ENCODE results near the gene SUSD3. TPM values are rescaled to one million over a fixed set of nuclear protein-coding genes. Genes with fewer than 3 reads are reported as not detected.

Gene SUSD3
- total RNA-seq, 1 experiment from 2014 or later, result 9.0 TPM

GRCh38 chr9:93076101-93076791 is 17.7 kb downstream of the SUSD3 start:
- no peak overlapping the region for H3K14ac ChIP-seq (ENCODE audit: insufficient read depth, low read length)
- Mint-ChIP-seq H3K4me1 (no peaks in the 10 kb centered on the region), H3K27ac (no peak overlapping the region), H3K36me3 (ENCODE audit: insufficient read depth in 1 of 3, low read depth in 3 of 3) (peaks cover 0 to 2% (median 0%) of the 10 kb centered on the region in 3 experiments; a peak in 2 of 7 replicates), H3K9me3 (no peaks in the 10 kb centered on the region), H3K27me3 (ENCODE audit: low read depth) (no peaks in the 10 kb centered on the region), H3K4me3 (no peak overlapping the region)
- no peak for DNase-seq
- H3K23me2 ChIP-seq (ENCODE audit: insufficient read length, low read depth, low read length, poor library complexity, severe bottlenecking), result no peaks in the 10 kb centered on the region
- no peak overlapping the region for H2BK120ac ChIP-seq (ENCODE audit: low read depth, low read length, poor library complexity, severe bottlenecking)
- H3K4me2 ChIP-seq (ENCODE audit: insufficient read depth, insufficient read length, low read length), result no peak overlapping the region
- TF ChIP-seq CTCF (conservative IDR thresholded peaks at IDR 0.05), result no peak
- no peaks in the 10 kb centered on the region for H4K20me1 ChIP-seq (ENCODE audit: control insufficient read depth, insufficient read depth, insufficient read length)
- no peaks in the 10 kb centered on the region for H3K9me3 ChIP-seq (ENCODE audit: control insufficient read depth, low read depth, low read length)
- no peak overlapping the region for H3K56ac ChIP-seq (ENCODE audit: insufficient read length, low read depth, low read length)
- H3K9ac ChIP-seq (ENCODE audit: extremely low read depth, insufficient read length, low read length), result no peak overlapping the region
- H3K4me1 ChIP-seq (ENCODE audit: insufficient read depth, low read length), result no peaks in the 10 kb centered on the region
- H4K5ac ChIP-seq (ENCODE audit: insufficient read length, low read depth, low read length), result no peak overlapping the region
- no peak overlapping the region for H2BK20ac ChIP-seq (ENCODE audit: low read depth, low read length, poor library complexity, severe bottlenecking)
- H2BK15ac ChIP-seq (ENCODE audit: low read depth, low read length), result no peak overlapping the region
- H3K23ac ChIP-seq (ENCODE audit: insufficient read length, low read depth, low read length), result no peak overlapping the region
- no peak overlapping the region for H4K8ac ChIP-seq (replicated peaks; ENCODE audit: insufficient read length, low read depth, low read length)
- no peak overlapping the region for H2AK5ac ChIP-seq (ENCODE audit: insufficient read length, low read length)
- H3K27ac ChIP-seq (ENCODE audit: insufficient read length, low read depth, low read length), result no peak overlapping the region
- H2BK12ac ChIP-seq (ENCODE audit: insufficient read length, low read depth, low read length), result no peak overlapping the region
- H3K27me3 ChIP-seq (ENCODE audit: insufficient read depth, low read length), result no peaks in the 10 kb centered on the region
- no peaks in the 10 kb centered on the region for H3K79me1 ChIP-seq (ENCODE audit: insufficient read depth, low read depth, low read length, poor library complexity, severe bottlenecking)
- H2AFZ ChIP-seq (ENCODE audit: low read length), result no peak overlapping the region
- H3K4ac ChIP-seq (ENCODE audit: low read depth, low read length), result no peak overlapping the region
- H3T11ph ChIP-seq (ENCODE audit: low read length), result no peak overlapping the region
- no peak overlapping the region for H4K91ac ChIP-seq (ENCODE audit: insufficient read length, low read depth, low read length)
- no peaks in the 10 kb centered on the region for H3K79me2 ChIP-seq (ENCODE audit: insufficient read depth, low read length)
- H2BK5ac ChIP-seq (ENCODE audit: insufficient read length, low read length), result no peak overlapping the region
- no peak overlapping the region for H3K18ac ChIP-seq (ENCODE audit: insufficient read length, low read depth, low read length)
- WGBS (ENCODE audit: extremely low coverage, insufficient read length, low lambda C conversion rate), result no CpG with 5 or more reads among the region's 12 CpGs

Measured in H9 (cell line).